Lower leg skin (tissue), 3 donors: ENCODE measurements around the gene ASPN.

ENCODE experiments used
- POLR2A ChIP-seq, 2 donors: fragments of 450-650 bp; IDR thresholded peaks; one replicate each; pipeline ENCODE4 v1.6.1; 2016 to 2017; ENCODE audit warnings: antibody characterized with exemption in 2 of 2, mild to moderate bottlenecking in 1 of 2, moderate library complexity in 1 of 2
- TF ChIP-seq, protein P1 (sequence below), 3 donors: fragments of 450-650 bp; IDR thresholded peaks; one replicate each; pipeline ENCODE4 v1.5.1; 2016; ENCODE audit warnings: antibody characterized with exemption in 3 of 3, mild to moderate bottlenecking in 3 of 3, moderate library complexity in 2 of 3

DNA sequence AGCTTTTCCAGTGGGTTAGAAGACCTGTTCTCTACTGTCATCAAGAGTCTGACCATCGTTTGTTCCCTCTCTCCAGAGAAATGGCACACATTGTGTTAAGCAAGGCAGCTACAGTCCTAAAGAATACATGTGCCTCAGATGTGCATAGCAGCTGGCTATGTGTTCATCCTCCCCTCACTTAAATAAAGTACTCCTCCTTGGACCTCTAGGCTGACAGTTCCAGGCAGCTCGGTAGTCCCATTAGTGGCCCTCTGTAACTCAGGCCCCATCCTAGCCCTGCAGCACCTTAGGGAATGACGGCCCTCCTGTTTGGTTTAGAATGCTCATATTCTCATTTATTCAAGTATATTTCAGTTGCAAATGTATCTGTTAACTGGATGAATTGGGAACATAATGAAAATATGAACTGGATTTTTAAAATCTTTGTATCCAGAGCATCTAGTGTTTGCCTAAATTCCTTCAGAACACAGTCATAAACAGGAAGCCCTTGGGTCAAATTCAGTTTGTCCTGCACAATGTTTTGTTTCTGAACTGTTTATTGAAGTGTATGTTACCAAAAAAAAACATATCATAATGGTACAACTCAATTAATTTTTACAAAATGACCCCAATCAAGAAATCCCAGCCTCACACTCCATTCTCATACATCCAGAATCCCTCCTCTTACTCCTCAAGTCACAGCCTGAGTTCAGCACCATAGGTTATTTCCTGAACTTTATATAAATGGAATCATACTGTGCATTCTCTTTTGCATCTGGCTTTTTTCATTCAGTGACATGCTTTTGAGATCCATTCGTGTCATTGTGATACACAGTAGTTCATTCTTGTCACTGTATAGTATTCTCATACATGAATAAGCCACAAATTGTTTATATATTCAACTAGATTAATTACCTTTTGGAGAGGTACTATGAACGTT lies 1.6 kb upstream of the ASPN start:
- TF ChIP-seq, protein P1, sequence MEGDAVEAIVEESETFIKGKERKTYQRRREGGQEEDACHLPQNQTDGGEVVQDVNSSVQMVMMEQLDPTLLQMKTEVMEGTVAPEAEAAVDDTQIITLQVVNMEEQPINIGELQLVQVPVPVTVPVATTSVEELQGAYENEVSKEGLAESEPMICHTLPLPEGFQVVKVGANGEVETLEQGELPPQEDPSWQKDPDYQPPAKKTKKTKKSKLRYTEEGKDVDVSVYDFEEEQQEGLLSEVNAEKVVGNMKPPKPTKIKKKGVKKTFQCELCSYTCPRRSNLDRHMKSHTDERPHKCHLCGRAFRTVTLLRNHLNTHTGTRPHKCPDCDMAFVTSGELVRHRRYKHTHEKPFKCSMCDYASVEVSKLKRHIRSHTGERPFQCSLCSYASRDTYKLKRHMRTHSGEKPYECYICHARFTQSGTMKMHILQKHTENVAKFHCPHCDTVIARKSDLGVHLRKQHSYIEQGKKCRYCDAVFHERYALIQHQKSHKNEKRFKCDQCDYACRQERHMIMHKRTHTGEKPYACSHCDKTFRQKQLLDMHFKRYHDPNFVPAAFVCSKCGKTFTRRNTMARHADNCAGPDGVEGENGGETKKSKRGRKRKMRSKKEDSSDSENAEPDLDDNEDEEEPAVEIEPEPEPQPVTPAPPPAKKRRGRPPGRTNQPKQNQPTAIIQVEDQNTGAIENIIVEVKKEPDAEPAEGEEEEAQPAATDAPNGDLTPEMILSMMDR (IDR thresholded peaks at IDR 0.05), result no peak
- TF ChIP-seq POLR2A (IDR thresholded peaks at IDR 0.05), result no peak
